Activated T-helper 1 cell treated with anti-CD3 and anti-CD28 coated beads, Interleukin-2, amount 50 U/mL, for 16 hours (primary cell): ENCODE results near the gene KIT.

Experiments
- DNase-seq, 2 donors: peaks; one replicate each; pipeline ENCODE4 v3.0.0-alpha.2; 2020; ENCODE audit warnings: low read depth in 1 of 2, low spot score in 1 of 2

KIT gene

DNA sequence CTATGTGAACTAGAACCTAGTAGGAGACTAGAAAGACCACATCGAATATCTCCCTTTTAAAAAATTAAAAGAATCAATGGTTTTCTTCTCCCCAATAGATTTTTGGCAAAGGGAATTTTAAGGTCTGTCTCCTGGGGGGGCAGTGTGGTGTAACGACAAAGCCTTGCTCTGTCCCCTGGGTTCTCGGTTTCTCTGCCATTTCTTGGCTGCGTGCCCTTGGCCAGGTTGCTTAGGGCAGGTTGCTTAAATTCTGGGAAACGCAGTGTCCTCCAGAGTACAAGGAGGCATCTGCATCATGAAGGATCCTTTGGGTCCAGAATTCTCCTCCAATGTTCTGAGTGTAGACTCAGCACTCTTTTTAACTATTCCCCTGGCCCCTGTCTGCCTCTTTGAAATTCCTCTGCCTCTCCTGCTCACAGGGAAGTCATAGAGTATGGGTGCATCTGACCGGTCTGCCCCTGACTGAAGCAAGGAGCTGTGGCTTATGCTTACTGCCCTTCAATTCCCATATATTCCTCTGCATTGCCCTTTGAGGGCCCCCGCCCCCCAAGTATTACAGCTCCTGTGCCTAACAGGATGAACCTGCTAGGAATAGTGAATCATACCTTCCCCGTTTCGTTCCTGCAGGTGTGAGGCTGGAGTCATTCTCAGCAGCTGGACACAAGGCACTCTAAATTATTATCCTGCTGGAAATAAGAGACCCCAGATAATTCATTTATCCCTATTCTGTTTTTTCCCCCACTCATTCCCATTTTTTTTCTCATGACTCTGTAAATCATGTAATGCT is 2.2 kb downstream of the KIT start:
- DNase-seq = no peak

- DNase-seq = no peak
Measured at GRCh38 chr4:54660591-54660990, 2.8 kb downstream of the KIT start.

DNA sequence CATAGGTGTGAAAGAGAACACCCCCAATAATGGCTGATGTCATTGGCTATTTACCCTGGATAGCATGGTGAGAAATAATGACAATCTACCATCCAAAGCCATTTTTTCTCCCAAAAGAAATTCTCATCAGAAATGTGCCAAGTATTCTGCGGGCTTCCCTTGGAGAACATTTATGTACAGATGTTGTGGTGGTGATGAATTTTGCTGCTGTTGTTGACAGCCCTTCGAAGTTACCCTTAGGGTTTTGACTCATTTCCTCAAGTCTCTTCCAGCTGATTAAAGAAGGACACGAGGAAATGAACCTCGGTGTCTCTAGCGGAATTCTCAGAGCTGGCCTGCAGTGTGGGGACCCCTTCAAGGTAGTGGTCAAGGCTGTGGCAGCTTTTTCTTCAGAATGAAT is 3.4 kb downstream of the KIT start:
- no peak for DNase-seq

- no peak for DNase-seq
Measured at GRCh38 chr4:54661686-54662085, 3.9 kb downstream of the KIT start.

- no peak for DNase-seq
Measured at GRCh38 chr4:54662123-54662522, 4.4 kb downstream of the KIT start.

GRCh38 chr4:54662901-54663585 is 5.3 kb downstream of the KIT start:
- DNase-seq = no peak

DNA sequence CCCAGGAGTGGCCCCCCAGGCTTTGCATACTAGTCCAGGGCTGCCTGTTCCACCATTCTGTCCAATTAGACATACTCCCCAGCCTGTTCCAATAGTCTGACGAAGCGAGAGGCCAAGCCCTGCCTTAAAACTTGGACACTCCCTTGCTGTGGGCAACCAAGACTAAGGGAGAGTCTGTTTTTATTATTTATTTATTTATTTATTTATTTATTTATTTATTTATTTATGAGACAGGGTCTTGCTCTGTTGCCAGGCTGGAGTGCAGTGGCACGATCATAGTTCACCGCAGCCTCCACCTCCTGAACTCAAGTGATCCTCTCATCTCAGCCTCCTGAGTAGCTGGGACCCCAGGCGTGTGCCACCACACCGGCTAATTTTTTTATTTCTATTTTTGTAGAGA is 6.6 kb downstream of the KIT start:
- no peak for DNase-seq

GRCh38 chr4:54668014-54668611 is 10.4 kb downstream of the KIT start:
- DNase-seq = no peak

GRCh38 chr4:54669831-54670230 is 12.1 kb downstream of the KIT start:
- DNase-seq = no peak

- no peak for DNase-seq
Measured at GRCh38 chr4:54675721-54676461, 18.1 kb downstream of the KIT start.

DNA sequence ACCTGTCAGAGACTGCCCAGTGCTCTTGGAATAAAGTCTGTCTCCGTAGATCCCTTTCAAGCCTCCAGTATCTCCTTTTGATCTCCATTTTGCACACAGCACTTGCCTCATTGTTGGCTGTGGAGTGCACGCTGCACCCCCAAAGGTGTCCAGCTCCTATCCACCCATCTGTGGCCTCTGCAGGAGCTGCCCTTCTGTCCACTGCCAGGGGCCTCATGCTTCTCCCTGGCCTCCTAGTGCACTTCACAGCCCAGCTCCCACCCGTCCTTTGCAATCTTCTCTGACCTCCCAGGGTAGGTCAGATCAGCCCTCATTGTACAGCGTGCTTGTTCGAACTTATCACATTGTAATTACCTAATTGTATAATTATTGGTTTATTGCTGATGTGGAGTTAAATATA is 18.9 kb downstream of the KIT start:
- DNase-seq = no peak

- no peak for DNase-seq
Measured at GRCh38 chr4:54677416-54677815, 19.7 kb downstream of the KIT start.

- DNase-seq = no peak
Measured at GRCh38 chr4:54677853-54678650, 20.3 kb downstream of the KIT start.

DNA sequence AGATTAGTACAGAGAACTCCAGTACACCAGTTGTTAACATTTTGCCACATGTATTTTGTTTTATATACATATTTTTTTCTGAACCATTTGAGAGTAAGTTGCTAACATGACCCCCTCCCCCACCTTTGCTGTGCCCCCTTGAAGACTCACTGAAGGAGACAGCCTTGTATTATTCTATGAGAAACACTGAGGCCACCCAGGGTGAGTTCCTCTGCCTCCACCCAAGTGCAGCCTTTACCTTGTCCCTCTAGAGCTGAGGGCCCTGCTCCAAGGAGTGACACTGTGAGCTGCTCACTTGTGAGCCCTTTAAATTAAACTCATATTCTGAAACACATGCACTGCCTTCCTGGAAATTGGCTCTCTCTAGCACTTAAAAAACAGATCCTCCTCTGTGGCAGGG is 21.1 kb downstream of the KIT start:
- DNase-seq = no peak

- DNase-seq = no peak
Measured at GRCh38 chr4:54679813-54680212, 22.1 kb downstream of the KIT start.

DNA sequence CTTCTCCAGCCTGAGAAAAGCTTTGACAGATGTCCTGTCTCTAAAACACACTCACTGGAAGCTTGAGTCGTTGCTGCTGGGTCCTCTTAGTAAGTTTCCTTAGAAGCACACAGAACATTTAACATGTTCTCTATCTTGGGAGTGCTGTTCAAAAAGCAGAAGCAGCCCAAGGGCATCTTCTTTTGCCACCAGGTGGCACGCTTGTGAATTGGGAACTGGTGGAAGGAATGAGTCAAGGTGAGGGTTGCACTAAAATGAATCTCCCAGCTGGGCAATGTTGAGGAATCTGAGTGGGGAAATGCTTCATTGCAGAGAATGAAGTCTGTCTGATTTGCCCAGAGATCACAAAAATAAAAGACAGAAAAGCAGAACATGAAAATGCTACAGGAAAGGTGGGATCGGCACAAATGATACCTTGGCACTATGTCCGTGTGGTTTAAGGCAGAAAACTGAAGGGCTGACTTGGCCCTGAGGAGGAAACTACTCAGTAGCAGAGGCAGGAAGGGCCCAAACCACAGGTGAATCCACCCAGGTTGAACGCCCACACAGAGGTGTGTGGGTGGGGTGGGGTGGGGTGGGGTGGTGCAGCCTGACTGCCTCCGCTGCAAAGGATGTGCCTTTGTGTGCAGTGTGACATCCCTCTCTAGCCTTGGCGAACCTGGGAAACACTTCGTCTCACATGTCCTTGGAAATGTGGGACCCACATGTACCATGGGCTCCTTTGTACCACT is 26.0 kb downstream of the KIT start:
- DNase-seq = no peak

GRCh38 chr4:54685810-54686209 is 28.1 kb downstream of the KIT start:
- DNase-seq = no peak

- DNase-seq = no peak
Measured at GRCh38 chr4:54687887-54688841, 30.4 kb downstream of the KIT start.

DNA sequence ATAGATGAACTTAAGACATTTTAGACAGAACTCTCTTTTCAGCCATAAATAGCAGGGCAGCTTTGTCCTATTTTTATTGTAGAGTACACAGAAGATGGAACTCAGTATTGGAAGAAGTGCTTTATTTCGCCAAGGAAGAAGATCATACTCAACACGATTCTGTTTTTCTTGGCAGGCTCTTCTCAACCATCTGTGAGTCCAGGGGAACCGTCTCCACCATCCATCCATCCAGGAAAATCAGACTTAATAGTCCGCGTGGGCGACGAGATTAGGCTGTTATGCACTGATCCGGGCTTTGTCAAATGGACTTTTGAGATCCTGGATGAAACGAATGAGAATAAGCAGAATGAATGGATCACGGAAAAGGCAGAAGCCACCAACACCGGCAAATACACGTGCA is 37.6 kb downstream of the KIT start:
- DNase-seq = no peak
